ENCODE measurements around the gene C2orf76. TPM values are rescaled to one million over a fixed set of nuclear protein-coding genes. Genes with fewer than 3 reads are reported as not detected.

Gene C2orf76
- total and polyA plus RNA-seq, 10 of the 15 experiments (the other 5 are each of a cell fraction or from before 2014, with no cell fraction given): 14.0 to 46.1 (median 25.4) TPM

GRCh38 chr2:119293900-119294299 lies 72.7 kb downstream of the C2orf76 start:
- SMC1A ChIA-PET (ENCODE audit: uncharacterized antibody, unreplicated experiment): no interaction called here

GRCh38 chr2:119293254-119293653 lies 73.4 kb downstream of the C2orf76 start:
- ChIA-PET CTCF (interaction anchor here (1.3 to 1.4 kb wide), 2 partner anchors 183 to 412 kb away, joined by 3 read pairs; no protein-coding TSS in a partner anchor), SMC1A (ENCODE audit: uncharacterized antibody, unreplicated experiment) (no interaction called here), RAD21 (ENCODE audit: unreplicated experiment) (no interaction called here), POLR2A (no interaction called here)
- H3K36me3 ChIP-seq (ENCODE audit: control insufficient read depth in 2 of 2, insufficient read depth in 2 of 2, low read length in 1 of 2): no peaks in the 10 kb centered on the region
- in situ Hi-C loops (cut with MboI): no loop called here
- no peaks in the 10 kb centered on the region for H3K27me3 ChIP-seq (replicated peaks in 1 of 2; ENCODE audit: control insufficient read depth in 2 of 2, insufficient read depth in 2 of 2, low read length in 1 of 2)
- intact Hi-C loops (cut with micrococcal nuclease; ENCODE audit: unreplicated experiment): no loop called here
- no peak for TF ChIP-seq SMAD1 (IDR thresholded peaks at IDR 0.05; ENCODE audit: low read depth, partially characterized antibody)
- TF ChIP-seq RELA (IDR thresholded peaks at IDR 0.05; ENCODE audit: borderline replicate concordance, partially characterized antibody): no peak
- no peak for TF ChIP-seq SIX5 (IDR thresholded peaks at IDR 0.05; ENCODE audit: low read depth, low read length, severe bottlenecking)
- TF ChIP-seq EZH2 (IDR thresholded peaks at IDR 0.05; ENCODE audit: borderline replicate concordance, control insufficient read depth, low read depth, low read length): no peak
- H3K4me1 ChIP-seq (ENCODE audit: control insufficient read depth, insufficient read depth, low read length): no peaks in the 10 kb centered on the region
- H3K4me2 ChIP-seq (ENCODE audit: control insufficient read depth, insufficient read depth): no peak overlapping the region
- H4K20me1 ChIP-seq (ENCODE audit: control insufficient read depth, insufficient read depth): no peaks in the 10 kb centered on the region
- H3K79me2 ChIP-seq (ENCODE audit: control insufficient read depth, insufficient read depth, low read length): no peaks in the 10 kb centered on the region
- BruUV-seq (replicated peaks): no TSS peak
- no peak overlapping the region for H3K4me3 ChIP-seq
- no peak overlapping the region for H2AFZ ChIP-seq (ENCODE audit: control insufficient read depth, low read depth, low read length)
- H3K27ac ChIP-seq (ENCODE audit: control insufficient read depth, insufficient read depth): no peak overlapping the region
- DNase-seq (ENCODE audit: low read depth, low spot score) (no peak), FAIRE-seq (no peak), ATAC-seq (no peak)
- WGBS (ENCODE audit: insufficient coverage, insufficient replicate concordance, low lambda C conversion rate, missing lambda C conversion rate): 72% methylated on average over 2 of the region's 2 CpGs
- no peak overlapping the region for H3K9ac ChIP-seq (ENCODE audit: control insufficient read depth, insufficient read depth, low read length)
- no peaks in the 10 kb centered on the region for H3K9me3 ChIP-seq (replicated peaks; ENCODE audit: control insufficient read depth, insufficient read depth, low read length)

More at GRCh38 chr2:119293900-119294299, 72.7 kb downstream of the C2orf76 start:
- no peak for ATAC-seq
- ChIA-PET CTCF (interaction anchor here (0.7 to 1.3 kb wide), 2 partner anchors 93 to 412 kb away, joined by 3 read pairs; no protein-coding TSS in a partner anchor), RAD21 (ENCODE audit: unreplicated experiment) (no interaction called here), POLR2A (no interaction called here)
- intact Hi-C loops (cut with micrococcal nuclease; ENCODE audit: unreplicated experiment) (no loop called here), in situ Hi-C loops (cut with MboI) (no loop called here)
- Histone ChIP-seq H3K9me3 (replicated peaks; ENCODE audit: control insufficient read depth, insufficient read depth, low read length) (no peaks in the 10 kb centered on the region), H3K27me3 (replicated peaks in 1 of 2; ENCODE audit: control insufficient read depth in 2 of 2, insufficient read depth in 2 of 2, low read length in 1 of 2) (no peaks in the 10 kb centered on the region), H4K20me1 (ENCODE audit: control insufficient read depth, insufficient read depth) (no peaks in the 10 kb centered on the region), H3K27ac (ENCODE audit: control insufficient read depth, insufficient read depth) (no peak overlapping the region), H3K9ac (ENCODE audit: control insufficient read depth, insufficient read depth, low read length) (no peak overlapping the region), H3K36me3 (ENCODE audit: control insufficient read depth in 2 of 2, insufficient read depth in 2 of 2, low read length in 1 of 2) (no peaks in the 10 kb centered on the region), H3K79me2 (ENCODE audit: control insufficient read depth, insufficient read depth, low read length) (no peaks in the 10 kb centered on the region), H3K4me1 (ENCODE audit: control insufficient read depth, insufficient read depth, low read length) (no peaks in the 10 kb centered on the region), H2AFZ (ENCODE audit: control insufficient read depth, low read depth, low read length) (no peak overlapping the region), H3K4me3 (no peak overlapping the region), H3K4me2 (ENCODE audit: control insufficient read depth, insufficient read depth) (no peak overlapping the region)
- FAIRE-seq: no peak
- DNase-seq (ENCODE audit: low read depth, low spot score): no peak
- TF ChIP-seq CHD2 (IDR thresholded peaks at IDR 0.05; ENCODE audit: borderline replicate concordance, low read depth, low read length) (no peak), PAX5 (IDR thresholded peaks at IDR 0.05; ENCODE audit: borderline replicate concordance, low read depth, low read length) (no peak), PAX8 (IDR thresholded peaks at IDR 0.05) (no peak), TCF7 (IDR thresholded peaks at IDR 0.05; ENCODE audit: borderline replicate concordance) (no peak), EED (IDR thresholded peaks at IDR 0.05; ENCODE audit: low read depth) (no peak)
- 44% methylated on average over 7 of the region's 7 CpGs for WGBS (ENCODE audit: insufficient coverage, insufficient replicate concordance, low lambda C conversion rate, missing lambda C conversion rate)
- BruUV-seq (replicated peaks): no TSS peak

All from GM12878 (cell line).